Measurements from ENCODE around the gene DMAC2. TPM values are rescaled to one million over a fixed set of nuclear protein-coding genes. Genes with fewer than 3 reads are reported as not detected.

DMAC2 gene
- total and polyA plus RNA-seq, 2 experiments from 2014 or later: 77.2 to 86.5 TPM

GRCh38 chr19:41401483-41401882 is 38.2 kb downstream of the DMAC2 start (continued):
- TF ChIP-seq REST (IDR thresholded peaks at IDR 0.05; ENCODE audit: unreplicated experiment): no peak
- TF ChIP-seq CREB1 (CRISPR knock-in tag; IDR thresholded peaks at IDR 0.05; ENCODE audit: low read depth): no peak

- Histone ChIP-seq H3K79me2 (replicated peaks; ENCODE audit: insufficient read depth) (peaks cover 35% of the 10 kb centered on the region), H3K27ac (ENCODE audit: low read depth) (no peak overlapping the region), H3K9me2 (ENCODE audit: insufficient read depth) (no peaks in the 10 kb centered on the region), H3F3A (replicated peaks; ENCODE audit: low read depth) (no peaks in the 10 kb centered on the region), H2AFZ (no peak overlapping the region), H4K20me1 (replicated peaks; ENCODE audit: insufficient read depth) (peaks cover 3% of the 10 kb centered on the region), H3K27me3 (ENCODE audit: insufficient read depth) (no peaks in the 10 kb centered on the region), H3K4me3 (no peak overlapping the region), H3K4me2 (no peak overlapping the region), H3K36me3 (ENCODE audit: insufficient read depth) (no peaks in the 10 kb centered on the region), H3K4me1 (ENCODE audit: insufficient read depth) (peaks cover 12% of the 10 kb centered on the region; the same call in 1 of the 2 replicates)
- H3K27me3 Mint-ChIP-seq (ENCODE audit: insufficient read depth, low read depth, poor library complexity): peaks cover 6% of the 10 kb centered on the region
- H3K9me3 Mint-ChIP-seq: no peaks in the 10 kb centered on the region
- DNase-seq (ENCODE audit: low spot score): no peak
- H3K27ac Mint-ChIP-seq: no peak overlapping the region
- H3K4me3 Mint-ChIP-seq: peak overlapping the region; percentile 38; the same call in 2 of the 3 replicates
- peaks cover 9% of the 10 kb centered on the region for H3K36me3 Mint-ChIP-seq (ENCODE audit: low read depth)
- TF ChIP-seq ZNF114 (CRISPR knock-in tag; IDR thresholded peaks at IDR 0.05) (no peak), EZH2phosphoT487 (IDR thresholded peaks at IDR 0.05; ENCODE audit: unreplicated experiment) (no peak), CREB1 (CRISPR knock-in tag; IDR thresholded peaks at IDR 0.05; ENCODE audit: low read depth) (no peak), CTCF (conservative IDR thresholded peaks at IDR 0.05; ENCODE audit: low read depth in 2 of 2) (no peak), REST (IDR thresholded peaks at IDR 0.05; ENCODE audit: unreplicated experiment) (no peak), NANOG (IDR thresholded peaks at IDR 0.05; ENCODE audit: borderline replicate concordance) (no peak), JUNB (IDR thresholded peaks at IDR 0.05; ENCODE audit: unreplicated experiment) (no peak), ZNF462 (CRISPR knock-in tag; IDR thresholded peaks at IDR 0.05) (no peak)
- peaks cover 19% of the 10 kb centered on the region for H3K4me1 Mint-ChIP-seq
- ATAC-seq: no peak
These were observed 40.2 kb downstream of the DMAC2 start for GRCh38 chr19:41399525-41399924.
